ENCODE measurements around the gene CAMKK2.
"Not testable (repeated sequence)": the region's sequence is repeated elsewhere in the genome, so short reads cannot be mapped to it uniquely, and the experiment has no call there.

The CAMKK2 gene

DNA sequence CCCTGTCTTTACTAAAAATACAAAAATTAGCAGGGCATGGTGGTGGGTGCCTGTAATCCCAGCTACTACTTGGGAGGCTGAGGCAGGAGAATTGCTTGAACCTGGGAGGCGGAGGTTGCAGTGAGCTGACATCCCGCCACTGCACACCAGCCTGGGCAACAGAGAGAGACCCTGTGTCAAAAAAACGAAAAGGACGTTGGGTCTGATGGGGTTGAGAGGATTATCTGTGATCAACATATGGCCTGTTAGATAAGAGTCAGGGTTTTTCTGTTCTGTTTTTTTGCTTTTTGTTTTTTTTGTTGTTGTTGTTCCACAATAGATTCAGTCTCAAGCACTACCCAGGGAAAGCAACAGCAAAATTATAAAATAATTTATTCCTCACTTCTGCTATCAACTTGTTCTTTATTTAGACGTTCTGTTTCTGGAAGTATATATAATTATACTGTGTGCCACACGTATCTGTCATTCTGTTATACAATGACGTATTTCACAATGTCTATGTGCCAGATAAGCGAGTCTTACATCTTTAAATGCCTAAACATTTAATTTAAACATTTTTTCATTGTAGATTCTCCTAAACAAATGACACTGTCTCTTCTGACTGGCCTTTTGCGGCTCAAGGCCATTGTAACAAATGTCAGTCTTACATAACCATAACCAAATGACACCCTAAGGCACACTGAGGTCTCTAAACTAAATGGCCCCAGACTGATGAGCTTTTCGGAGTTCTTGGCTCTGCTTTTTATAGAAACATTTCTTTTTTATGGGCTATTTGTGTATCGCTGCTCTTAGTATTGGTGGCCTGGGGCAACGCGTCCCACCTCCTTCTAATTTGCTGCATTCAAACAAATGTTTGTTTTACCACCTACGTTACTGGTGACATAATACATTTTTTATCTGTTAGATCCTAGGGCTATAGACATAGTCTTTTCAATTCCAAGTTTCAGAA is 93.8 kb downstream of the CAMKK2 start:
- TF ChIP-seq CTBP1 (IDR thresholded peaks at IDR 0.05; ENCODE audit: borderline replicate concordance), result peak; percentile 49; the same call in 1 of the 2 replicates
- no peak for TF ChIP-seq TARDBP (IDR thresholded peaks at IDR 0.05)
- no peak for TF ChIP-seq L3MBTL2 (conservative IDR thresholded peaks at IDR 0.05)
- ChIA-PET CTCF (interaction anchor here (0.6 to 0.7 kb wide), 2 partner anchors 35 to 506 kb away, joined by 3 read pairs; no protein-coding TSS in a partner anchor), POLR2A (no interaction called here)
- DNase-seq (ENCODE audit: extremely low spot score), result no peak

DNA sequence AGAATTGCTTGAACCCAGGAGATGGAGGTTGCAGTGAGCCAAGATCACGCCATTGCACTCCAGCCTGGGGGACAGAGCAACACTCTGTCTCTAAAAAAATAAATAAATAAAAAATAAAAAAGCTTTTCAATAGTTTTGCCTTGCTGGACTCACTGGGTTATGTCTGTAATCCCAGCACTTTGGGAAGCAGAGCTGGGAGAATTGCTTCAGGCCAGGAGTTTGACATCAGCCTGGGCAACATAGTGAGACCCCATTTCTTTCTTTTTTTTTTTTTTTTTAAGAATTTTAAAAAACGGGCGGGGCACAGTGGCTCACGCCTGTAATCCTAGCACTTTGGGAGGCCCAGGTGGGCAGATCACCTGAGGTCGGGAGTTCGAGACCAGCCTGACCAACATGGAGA is 95.4 kb downstream of the CAMKK2 start:
- POLR2A ChIA-PET; DNase-seq (ENCODE audit: extremely low spot score): not testable (repeated sequence)
- CTCF ChIA-PET, result interaction anchor here (0.6 kb wide), 1 partner anchor 19 kb away, joined by 4 read pairs; no protein-coding TSS in a partner anchor

DNA sequence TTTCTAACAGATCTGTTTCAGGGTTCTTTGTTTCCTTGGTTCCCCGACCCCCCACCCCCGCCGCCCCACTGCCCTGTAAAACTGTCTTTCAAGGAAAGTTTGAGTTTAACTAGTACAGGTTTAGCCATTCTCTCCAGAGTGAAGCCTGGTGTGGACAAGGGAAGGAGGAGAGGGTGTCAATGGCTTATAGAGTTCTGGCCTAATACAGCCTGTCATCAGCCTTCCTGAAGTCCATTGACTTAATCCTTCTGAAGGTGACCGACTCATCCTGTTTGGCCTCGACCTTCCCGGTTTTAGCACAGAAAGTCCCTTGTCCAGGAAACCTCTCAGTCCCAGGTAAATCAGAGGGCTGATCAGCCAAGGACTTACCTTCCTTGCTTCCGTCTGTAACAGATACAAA is 97.6 kb downstream of the CAMKK2 start:
- ChIA-PET POLR2A (no interaction called here), CTCF (no interaction called here)
- TF ChIP-seq FOXK2 (IDR thresholded peaks at IDR 0.05) (no peak), TARDBP (IDR thresholded peaks at IDR 0.05) (no peak), NFRKB (IDR thresholded peaks at IDR 0.05) (no peak), ZNF384 (IDR thresholded peaks at IDR 0.05) (no peak), LEF1 (IDR thresholded peaks at IDR 0.05; ENCODE audit: borderline replicate concordance) (no peak), BHLHE40 (IDR thresholded peaks at IDR 0.05; ENCODE audit: borderline replicate concordance) (no peak), HDGF (IDR thresholded peaks at IDR 0.05; ENCODE audit: borderline replicate concordance) (no peak), SUZ12 (IDR thresholded peaks at IDR 0.05) (no peak), SP1 (IDR thresholded peaks at IDR 0.05) (no peak), ELF4 (IDR thresholded peaks at IDR 0.05) (no peak)
- TF ChIP-seq, protein P1, sequence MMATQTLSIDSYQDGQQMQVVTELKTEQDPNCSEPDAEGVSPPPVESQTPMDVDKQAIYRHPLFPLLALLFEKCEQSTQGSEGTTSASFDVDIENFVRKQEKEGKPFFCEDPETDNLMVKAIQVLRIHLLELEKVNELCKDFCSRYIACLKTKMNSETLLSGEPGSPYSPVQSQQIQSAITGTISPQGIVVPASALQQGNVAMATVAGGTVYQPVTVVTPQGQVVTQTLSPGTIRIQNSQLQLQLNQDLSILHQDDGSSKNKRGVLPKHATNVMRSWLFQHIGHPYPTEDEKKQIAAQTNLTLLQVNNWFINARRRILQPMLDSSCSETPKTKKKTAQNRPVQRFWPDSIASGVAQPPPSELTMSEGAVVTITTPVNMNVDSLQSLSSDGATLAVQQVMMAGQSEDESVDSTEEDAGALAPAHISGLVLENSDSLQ (IDR thresholded peaks at IDR 0.05), result no peak
- no peak for DNase-seq (ENCODE audit: extremely low spot score)

DNA sequence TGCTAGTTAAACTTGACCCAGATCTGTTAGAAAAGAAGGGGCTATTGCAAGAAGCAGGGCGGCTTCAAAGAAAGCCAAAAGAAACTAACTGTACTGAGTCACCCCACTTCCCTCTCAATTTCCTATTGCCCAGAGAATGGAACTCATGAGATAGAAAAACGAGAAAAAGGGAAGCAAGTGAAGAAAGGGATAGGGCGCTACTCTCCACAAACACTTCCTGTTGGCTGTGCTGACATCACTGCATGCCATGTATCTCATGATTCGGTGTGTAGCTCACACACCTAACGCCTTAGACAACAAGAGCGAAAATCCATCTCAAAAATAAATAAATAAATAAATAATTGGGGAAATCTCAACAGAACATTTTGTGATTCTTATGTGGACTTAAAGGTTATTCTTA is 99.6 kb downstream of the CAMKK2 start:
- POLR2A ChIA-PET, result no interaction called here
- no peak for DNase-seq (ENCODE audit: extremely low spot score)
- no peak for TF ChIP-seq HDGF (IDR thresholded peaks at IDR 0.05; ENCODE audit: borderline replicate concordance)
- no peak for TF ChIP-seq NFRKB (IDR thresholded peaks at IDR 0.05)
- CTCF ChIA-PET, result no interaction called here

DNA sequence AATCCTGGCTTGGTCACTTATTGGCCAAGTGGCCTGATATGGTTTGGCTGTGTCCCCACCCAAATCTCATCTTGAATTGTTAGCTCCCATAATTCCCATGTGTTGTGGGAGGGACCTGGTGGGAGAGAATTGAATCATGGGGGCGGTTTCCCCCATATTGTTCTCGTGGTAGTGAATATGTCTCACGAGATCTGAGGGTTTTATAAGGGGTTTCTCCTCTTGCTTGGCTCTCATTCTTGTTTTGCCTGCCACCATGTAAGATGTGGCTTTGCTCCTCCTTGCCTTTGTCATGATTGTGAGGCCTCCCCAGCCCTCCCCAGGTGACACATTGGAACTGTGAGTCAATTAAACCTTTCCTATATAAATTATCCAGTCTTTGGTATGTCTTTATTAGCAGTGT is 105.4 kb downstream of the CAMKK2 start:
- no peak for TF ChIP-seq SUZ12 (IDR thresholded peaks at IDR 0.05)
- no peak for TF ChIP-seq LEF1 (IDR thresholded peaks at IDR 0.05; ENCODE audit: borderline replicate concordance)
- TF ChIP-seq, protein P1 (IDR thresholded peaks at IDR 0.05), result no peak
- no peak for TF ChIP-seq TARDBP (IDR thresholded peaks at IDR 0.05)
- no peak for TF ChIP-seq L3MBTL2 (conservative IDR thresholded peaks at IDR 0.05)
- TF ChIP-seq HDGF (IDR thresholded peaks at IDR 0.05; ENCODE audit: borderline replicate concordance), result no peak
- TF ChIP-seq NFRKB (IDR thresholded peaks at IDR 0.05), result no peak
- no peak for TF ChIP-seq ARNT (IDR thresholded peaks at IDR 0.05)
- TF ChIP-seq FOXM1 (IDR thresholded peaks at IDR 0.05; ENCODE audit: borderline replicate concordance), result no peak
- no peak for TF ChIP-seq FOXA1 (IDR thresholded peaks at IDR 0.05)
- ChIA-PET CTCF (no interaction called here), POLR2A (no interaction called here)
- DNase-seq (ENCODE audit: extremely low spot score), result no peak

DNA sequence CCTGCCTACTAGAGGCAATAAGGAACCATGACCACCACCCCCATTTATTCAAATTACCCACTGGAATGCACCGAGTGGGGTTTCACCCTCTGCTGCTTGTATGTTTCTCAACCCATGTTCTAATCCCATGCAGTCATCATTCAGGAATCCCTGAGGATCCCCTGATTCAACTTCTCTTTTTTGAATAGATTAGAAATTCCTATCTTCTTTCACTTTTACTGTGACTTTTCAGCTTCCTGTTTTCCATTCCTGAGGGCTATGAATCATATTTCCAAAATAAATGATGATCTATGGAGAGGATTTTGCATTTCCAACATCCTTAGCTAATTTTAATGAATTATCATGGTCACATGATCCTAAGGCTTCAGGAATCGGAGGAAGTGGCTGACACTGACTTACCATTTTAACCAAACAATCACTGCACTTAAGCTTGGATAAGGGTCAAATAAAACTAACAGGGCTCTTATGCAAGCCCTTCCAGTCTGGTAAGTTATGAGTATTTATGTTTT is 105.9 kb downstream of the CAMKK2 start:
- DNase-seq (ENCODE audit: extremely low spot score), result no peak
- CTCF ChIA-PET, result no interaction called here
- TF ChIP-seq FOXK2 (IDR thresholded peaks at IDR 0.05) (no peak), FOXM1 (IDR thresholded peaks at IDR 0.05; ENCODE audit: borderline replicate concordance) (no peak), L3MBTL2 (conservative IDR thresholded peaks at IDR 0.05) (no peak), BHLHE40 (IDR thresholded peaks at IDR 0.05; ENCODE audit: borderline replicate concordance) (no peak), SP1 (IDR thresholded peaks at IDR 0.05) (no peak), CTBP1 (IDR thresholded peaks at IDR 0.05; ENCODE audit: borderline replicate concordance) (no peak), HDGF (IDR thresholded peaks at IDR 0.05; ENCODE audit: borderline replicate concordance) (no peak), TARDBP (IDR thresholded peaks at IDR 0.05) (no peak), LEF1 (IDR thresholded peaks at IDR 0.05; ENCODE audit: borderline replicate concordance) (no peak), ELF4 (IDR thresholded peaks at IDR 0.05) (no peak), ZNF384 (IDR thresholded peaks at IDR 0.05) (no peak), SUZ12 (IDR thresholded peaks at IDR 0.05) (no peak), FOXA1 (IDR thresholded peaks at IDR 0.05) (no peak), ARNT (IDR thresholded peaks at IDR 0.05) (no peak)
- TF ChIP-seq, protein P1 (IDR thresholded peaks at IDR 0.05), result no peak
- POLR2A ChIA-PET, result no interaction called here

Data from HEK293T (cell line).